Immature natural killer cell (primary cell): ENCODE measurements around the gene MUC5AC. TPM values are rescaled to one million over a fixed set of nuclear protein-coding genes. Genes with fewer than 3 reads are reported as not detected.
"Not testable (repeated sequence)": the region's sequence is repeated elsewhere in the genome, so short reads cannot be mapped to it uniquely, and the experiment has no call there.

Source experiments
- DNase-seq, 3 donors: peaks; one replicate each; pipeline ENCODE4 v3.0.0; 2022; ENCODE audit warnings: mixed read lengths in 1 of 3
- H3K27ac Mint-ChIP-seq, 6 donors: one replicate each; pipeline ENCODE4 v1.8.0; 2020; ENCODE audit warnings: mixed read lengths in 6 of 6, mild to moderate bottlenecking in 5 of 6, inconsistent platforms in 4 of 6, moderate library complexity in 3 of 6
- H3K27me3 Mint-ChIP-seq, 3 donors: one replicate each; pipeline ENCODE4 v1.8.0; 2020 to 2021; ENCODE audit warnings: low read depth in 3 of 3, mild to moderate bottlenecking in 3 of 3, mixed read lengths in 3 of 3, moderate library complexity in 3 of 3, inconsistent platforms in 1 of 3
- H3K36me3 Mint-ChIP-seq, 3 donors: one replicate each; pipeline ENCODE4 v1.8.0; 2020; ENCODE audit warnings: mixed read lengths in 3 of 3, inconsistent platforms in 2 of 3, mild to moderate bottlenecking in 2 of 3
- H3K4me1 Mint-ChIP-seq, 2 donors: one replicate each; pipeline ENCODE4 v1.8.0; 2020; ENCODE audit warnings: inconsistent platforms in 2 of 2, mild to moderate bottlenecking in 2 of 2, mixed read lengths in 2 of 2, moderate library complexity in 1 of 2
- H3K4me3 Mint-ChIP-seq, 5 donors: one replicate each; pipeline ENCODE4 v1.8.0; 2020; ENCODE audit warnings: mild to moderate bottlenecking in 5 of 5, mixed read lengths in 5 of 5, inconsistent platforms in 3 of 5, moderate library complexity in 3 of 5
- H3K9me3 Mint-ChIP-seq, 6 donors: one replicate each; pipeline ENCODE4 v1.8.0; 2020; ENCODE audit warnings: mild to moderate bottlenecking in 6 of 6, mixed read lengths in 6 of 6, inconsistent platforms in 4 of 6, moderate library complexity in 3 of 6
- polyA plus RNA-seq, 3 donors: library from polyadenylated mRNA; unstranded; fragments of 300-500 nt; fragmentation: Illumina TruSeq; gene quantifications; one replicate each; pipeline ENCODE4 v1.2.3, GENCODE V29; 2021

Gene MUC5AC
- not detected for polyA plus RNA-seq

DNA sequence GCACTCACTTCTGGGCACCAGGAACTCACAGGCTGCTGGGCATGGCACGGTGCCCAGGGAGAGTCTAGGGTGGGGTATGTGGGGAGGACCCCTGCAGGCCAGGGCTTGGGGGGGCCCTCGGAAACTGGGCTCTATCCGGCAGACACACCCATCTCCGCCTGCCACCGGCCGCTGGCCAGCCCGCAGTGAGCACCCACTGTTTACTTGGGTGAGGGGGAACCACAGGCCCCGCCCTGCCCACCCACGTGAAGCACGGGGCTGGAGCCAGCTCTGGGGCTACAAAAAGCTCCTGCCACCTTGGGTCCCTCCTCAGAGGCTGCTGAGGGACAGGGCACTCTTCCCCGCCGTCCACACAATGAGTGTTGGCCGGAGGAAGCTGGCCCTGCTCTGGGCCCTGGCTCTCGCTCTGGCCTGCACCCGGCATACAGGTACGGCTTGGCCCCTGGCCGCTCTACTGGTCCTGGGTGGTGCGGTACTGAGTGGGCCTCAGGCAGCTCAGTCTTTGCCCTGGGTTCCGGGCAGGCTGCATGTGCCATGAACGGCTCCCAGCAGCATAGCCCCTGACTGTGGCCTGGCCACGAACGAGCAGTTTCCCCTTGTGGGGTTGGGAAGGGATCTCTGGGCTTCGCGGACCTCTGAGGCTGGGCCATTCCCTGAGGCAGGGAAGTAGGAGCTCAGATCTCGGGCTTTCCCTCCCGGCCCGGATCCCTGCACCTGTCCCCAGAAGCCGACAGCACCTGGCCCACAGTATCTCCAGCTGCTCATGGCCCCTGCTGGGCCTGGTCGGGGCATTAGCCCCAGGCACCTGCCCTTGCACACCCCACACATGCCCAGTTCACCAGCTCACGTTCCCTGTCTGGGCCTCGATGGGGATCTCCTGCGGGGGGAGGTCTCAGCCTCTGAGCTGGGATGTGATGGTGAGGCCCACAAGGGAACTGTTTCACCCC lies at the start of gene MUC5AC:
Gene MUC5AC (plus strand): TSS at position 309 of the 947 bp plus-strand sequence. CDS start 47 bp downstream, at position 356.
- Mint-ChIP-seq H3K27ac (no peak within 1 kb of the TSS), H3K4me1 (no peaks in the 10 kb centered on the region), H3K4me3 (no peak within 1 kb of the TSS), H3K27me3 (peaks cover 0 to 4% (median 2%) of the 10 kb centered on the region in 3 donors), H3K9me3 (no peaks in the 10 kb centered on the region), H3K36me3 (no peaks in the 10 kb centered on the region)
- DNase-seq, result no peak

- H3K27ac Mint-ChIP-seq, result no peak overlapping the region
- peaks cover 0 to 2% of the 10 kb centered on the region in 2 donors for H3K4me1 Mint-ChIP-seq
- no peaks in the 10 kb centered on the region for H3K9me3 Mint-ChIP-seq
- peaks cover 0 to 5% (median 4%) of the 10 kb centered on the region in 3 donors for H3K27me3 Mint-ChIP-seq
- no peak overlapping the region for H3K4me3 Mint-ChIP-seq
- no peak for DNase-seq
- no peaks in the 10 kb centered on the region for H3K36me3 Mint-ChIP-seq
These were observed 49.4 kb upstream of the MUC5AC start for GRCh38 chr11:1108246-1108900.

GRCh38 chr11:1109101-1109917 lies 48.4 kb upstream of the MUC5AC start:
- Mint-ChIP-seq H3K27me3 (peaks cover 0 to 5% (median 4%) of the 10 kb centered on the region in 3 donors), H3K4me1 (peaks cover 0 to 2% of the 10 kb centered on the region in 2 donors), H3K4me3 (no peak overlapping the region), H3K36me3 (no peaks in the 10 kb centered on the region), H3K9me3 (no peaks in the 10 kb centered on the region), H3K27ac (no peak overlapping the region)
- DNase-seq, result no peak

DNA sequence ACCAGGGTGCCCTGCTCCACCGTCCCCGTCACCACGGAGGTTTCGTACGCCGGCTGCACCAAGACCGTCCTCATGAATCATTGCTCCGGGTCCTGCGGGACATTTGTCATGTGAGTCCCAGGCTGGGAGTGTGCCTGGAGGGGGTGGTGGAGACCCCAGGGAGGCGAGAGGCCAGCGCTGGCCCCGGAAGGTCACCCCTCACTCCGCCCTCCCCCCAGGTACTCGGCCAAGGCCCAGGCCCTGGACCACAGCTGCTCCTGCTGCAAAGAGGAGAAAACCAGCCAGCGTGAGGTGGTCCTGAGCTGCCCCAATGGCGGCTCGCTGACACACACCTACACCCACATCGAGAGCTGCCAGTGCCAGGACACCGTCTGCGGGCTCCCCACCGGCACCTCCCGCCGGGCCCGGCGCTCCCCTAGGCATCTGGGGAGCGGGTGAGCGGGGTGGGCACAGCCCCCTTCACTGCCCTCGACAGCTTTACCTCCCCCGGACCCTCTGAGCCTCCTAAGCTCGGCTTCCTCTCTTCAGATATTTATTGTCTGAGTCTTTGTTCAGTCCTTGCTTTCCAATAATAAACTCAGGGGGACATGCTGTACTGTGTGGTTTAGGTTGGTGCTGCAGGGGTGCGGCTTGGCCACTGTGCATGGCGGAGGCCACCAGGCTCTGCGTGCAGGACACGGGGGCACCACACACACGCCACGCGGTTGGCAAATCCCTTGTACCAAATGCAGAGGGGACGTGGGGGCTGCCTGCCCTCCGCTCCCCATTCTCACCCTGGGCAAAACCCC lies 47.6 kb upstream of the MUC5AC start:
- no peaks in the 10 kb centered on the region for H3K9me3 Mint-ChIP-seq
- DNase-seq, result no peak
- H3K4me3 Mint-ChIP-seq, result no peak overlapping the region
- peaks cover 0 to 4% of the 10 kb centered on the region in 2 donors for H3K4me1 Mint-ChIP-seq
- no peaks in the 10 kb centered on the region for H3K36me3 Mint-ChIP-seq
- H3K27me3 Mint-ChIP-seq, result peaks cover 0 to 5% (median 4%) of the 10 kb centered on the region in 3 donors
- H3K27ac Mint-ChIP-seq, result no peak overlapping the region

GRCh38 chr11:1111545-1112212 lies 46.1 kb upstream of the MUC5AC start:
- Mint-ChIP-seq H3K4me3 (no peak overlapping the region), H3K36me3 (no peaks in the 10 kb centered on the region), H3K9me3 (no peaks in the 10 kb centered on the region), H3K27ac (no peak overlapping the region), H3K27me3 (peaks cover 0 to 5% (median 2%) of the 10 kb centered on the region in 3 donors), H3K4me1 (peaks cover 0 to 4% of the 10 kb centered on the region in 2 donors)
- no peak for DNase-seq

DNA sequence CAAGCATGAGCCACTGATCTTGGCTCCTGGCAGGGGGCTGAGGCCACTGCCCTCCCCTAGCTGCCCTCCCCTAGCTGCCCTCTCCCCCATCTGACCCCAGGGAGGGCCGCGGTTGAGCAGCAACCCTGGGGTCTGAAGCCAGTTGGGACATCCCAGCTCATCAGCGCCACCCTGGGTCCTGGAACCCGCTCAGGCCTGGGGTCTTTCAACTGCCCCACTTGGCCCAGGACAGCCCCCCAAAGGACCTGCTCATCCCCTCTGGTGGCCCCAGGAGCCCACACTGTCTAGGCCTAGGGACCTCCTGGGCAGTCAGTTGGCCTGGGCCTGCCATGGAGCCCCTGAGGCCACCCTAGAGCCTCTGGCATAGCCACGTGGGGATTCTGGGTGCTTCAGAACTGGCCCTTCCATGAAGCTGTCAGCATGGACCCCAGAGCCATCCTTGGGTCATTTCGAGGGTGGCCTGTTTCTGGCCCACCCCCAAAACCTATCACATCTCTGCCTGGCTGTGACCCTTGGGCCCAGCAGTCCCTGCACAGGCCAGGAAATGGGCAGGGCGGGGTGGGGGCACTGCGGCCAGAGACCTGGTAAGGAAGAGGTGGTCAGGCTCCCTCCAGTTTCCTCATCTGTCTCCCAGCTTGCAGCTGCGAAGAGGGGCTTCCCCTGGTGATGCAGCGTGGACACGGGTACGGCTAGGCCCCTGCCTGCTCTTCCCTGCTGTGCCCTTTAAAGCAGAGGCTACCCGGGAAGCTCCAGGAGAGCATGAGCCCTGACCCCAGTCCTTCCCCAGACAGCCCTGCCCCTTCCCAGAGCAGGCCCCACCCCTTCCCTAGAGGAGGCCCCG lies 45.2 kb upstream of the MUC5AC start:
- Mint-ChIP-seq H3K27me3 (peaks cover 0 to 5% (median 2%) of the 10 kb centered on the region in 3 donors), H3K4me3 (no peak overlapping the region), H3K4me1 (peaks cover 0 to 4% of the 10 kb centered on the region in 2 donors), H3K9me3 (no peaks in the 10 kb centered on the region), H3K36me3 (no peaks in the 10 kb centered on the region), H3K27ac (no peak overlapping the region)
- DNase-seq, result no peak

GRCh38 chr11:1113405-1114201 lies 44.1 kb upstream of the MUC5AC start:
- DNase-seq, result no peak
- Mint-ChIP-seq H3K4me3 (no peak overlapping the region), H3K9me3 (no peaks in the 10 kb centered on the region), H3K36me3 (no peaks in the 10 kb centered on the region), H3K27me3 (peaks cover 0 to 3% (median 2%) of the 10 kb centered on the region in 3 donors), H3K27ac (no peak overlapping the region), H3K4me1 (peaks cover 0 to 4% of the 10 kb centered on the region in 2 donors)

DNA sequence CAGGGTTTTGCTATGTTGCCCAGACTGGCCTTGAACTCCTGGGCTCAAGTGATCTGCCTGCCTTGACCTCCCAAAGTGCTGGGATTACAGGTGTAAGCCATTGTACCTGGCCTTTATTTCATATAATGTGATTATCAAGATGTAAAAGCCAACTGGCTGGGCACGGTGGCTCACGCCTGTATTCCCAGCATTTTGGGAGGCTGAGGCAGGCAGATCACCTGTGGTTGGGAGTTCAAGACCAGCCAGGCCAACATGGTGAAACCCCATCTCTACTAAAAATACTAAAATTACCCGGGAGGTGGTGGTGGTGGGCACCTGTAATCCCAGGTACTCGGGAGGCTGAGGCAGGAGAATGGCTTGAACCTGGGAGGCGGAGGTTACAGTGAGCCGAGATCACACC lies 42.5 kb upstream of the MUC5AC start:
- DNase-seq, H3K36me3 Mint-ChIP-seq, H3K27me3 Mint-ChIP-seq, H3K4me1 Mint-ChIP-seq, H3K4me3 Mint-ChIP-seq, H3K27ac Mint-ChIP-seq, H3K9me3 Mint-ChIP-seq: not testable (repeated sequence)

- Mint-ChIP-seq H3K27me3 (no peaks in the 10 kb centered on the region), H3K9me3 (no peaks in the 10 kb centered on the region), H3K36me3 (no peaks in the 10 kb centered on the region), H3K4me1 (peaks cover 0 to 2% of the 10 kb centered on the region in 2 donors), H3K27ac (no peak overlapping the region), H3K4me3 (no peak overlapping the region)
- DNase-seq, result no peak
These were observed 41.6 kb upstream of the MUC5AC start for GRCh38 chr11:1116104-1116503.

DNA sequence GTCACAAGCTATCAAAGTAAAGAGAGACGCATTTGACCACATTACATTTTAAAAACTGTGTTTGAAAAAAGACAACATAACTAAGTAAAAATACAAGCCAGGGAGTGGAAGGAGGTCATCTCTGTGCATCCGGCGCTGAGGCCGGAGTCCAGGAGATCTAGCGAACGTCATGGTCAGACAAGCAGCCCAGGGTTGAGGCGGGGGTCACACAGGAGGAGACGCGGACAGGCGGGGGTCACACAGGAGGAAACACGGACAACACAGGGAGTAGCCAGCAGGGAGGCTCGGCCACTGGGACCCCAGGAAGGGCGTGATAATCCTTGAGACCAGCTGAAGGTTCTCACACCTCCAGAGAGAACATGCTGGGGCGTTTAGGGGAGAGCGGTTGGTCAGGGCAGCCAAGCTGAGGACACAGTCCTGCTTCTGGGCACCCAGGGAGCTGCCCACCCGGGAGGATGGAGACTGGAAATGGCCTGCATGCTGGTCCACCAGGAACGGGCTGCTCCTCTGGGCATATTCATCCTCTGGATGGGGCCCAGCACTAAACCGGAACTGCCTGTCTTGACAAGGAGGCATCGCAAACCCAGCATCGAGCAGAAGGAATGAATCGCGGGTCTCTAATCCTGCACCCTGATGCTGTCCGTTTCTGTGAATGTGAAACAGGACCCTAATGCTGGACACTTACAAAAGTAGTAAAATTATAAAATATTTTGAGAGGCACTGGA lies 40.9 kb upstream of the MUC5AC start:
- Mint-ChIP-seq H3K27ac (peak overlapping the region in 1 of 6 donors; percentile 8), H3K9me3 (no peaks in the 10 kb centered on the region), H3K27me3 (no peaks in the 10 kb centered on the region), H3K36me3 (no peaks in the 10 kb centered on the region), H3K4me3 (no peak overlapping the region), H3K4me1 (peaks cover 0 to 2% of the 10 kb centered on the region in 2 donors)
- no peak for DNase-seq

DNA sequence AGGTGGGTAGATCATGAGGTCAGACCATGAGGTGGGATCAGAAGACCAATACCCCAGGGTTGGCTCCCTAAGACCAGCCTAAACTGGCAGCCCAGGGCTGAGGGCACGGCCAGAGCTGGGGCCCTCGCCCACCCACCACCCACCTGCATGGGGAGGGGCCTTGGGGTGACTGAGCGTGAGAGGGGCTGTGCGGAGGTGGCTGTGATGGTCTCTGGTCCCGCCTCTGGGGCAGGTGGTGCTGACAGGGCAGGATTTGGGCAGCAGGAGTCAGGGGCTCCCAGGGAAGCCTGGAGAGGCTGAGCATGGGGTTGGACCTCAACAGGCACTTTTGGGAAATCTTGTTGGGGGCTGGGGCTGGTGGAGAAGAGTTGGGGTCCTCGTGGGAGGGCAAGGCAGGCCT lies 39.8 kb upstream of the MUC5AC start:
- Mint-ChIP-seq H3K4me1 (peaks cover 0 to 2% of the 10 kb centered on the region in 2 donors), H3K36me3 (no peaks in the 10 kb centered on the region), H3K4me3 (no peak overlapping the region), H3K27ac (no peak overlapping the region), H3K9me3 (no peaks in the 10 kb centered on the region), H3K27me3 (no peaks in the 10 kb centered on the region)
- DNase-seq, result no peak
